PC-9 (cell line): ENCODE data around the gene BFSP2.

ENCODE experiments used
- EZH2 ChIP-seq: fragments of 200-600 bp; sonication (generic); IDR thresholded peaks from 2 replicates; pipeline ENCODE4 v1.8.0; 2017; ENCODE audit warnings: antibody characterized with exemption, low read depth
- TF ChIP-seq, protein P1 (sequence below): fragments of 200-600 bp; sonication (generic); conservative IDR thresholded peaks from 2 replicates; pipeline ENCODE4 v1.6.1; 2017; ENCODE audit warnings: mixed run types, antibody characterized with exemption, mild to moderate bottlenecking, moderate library complexity

DNA sequence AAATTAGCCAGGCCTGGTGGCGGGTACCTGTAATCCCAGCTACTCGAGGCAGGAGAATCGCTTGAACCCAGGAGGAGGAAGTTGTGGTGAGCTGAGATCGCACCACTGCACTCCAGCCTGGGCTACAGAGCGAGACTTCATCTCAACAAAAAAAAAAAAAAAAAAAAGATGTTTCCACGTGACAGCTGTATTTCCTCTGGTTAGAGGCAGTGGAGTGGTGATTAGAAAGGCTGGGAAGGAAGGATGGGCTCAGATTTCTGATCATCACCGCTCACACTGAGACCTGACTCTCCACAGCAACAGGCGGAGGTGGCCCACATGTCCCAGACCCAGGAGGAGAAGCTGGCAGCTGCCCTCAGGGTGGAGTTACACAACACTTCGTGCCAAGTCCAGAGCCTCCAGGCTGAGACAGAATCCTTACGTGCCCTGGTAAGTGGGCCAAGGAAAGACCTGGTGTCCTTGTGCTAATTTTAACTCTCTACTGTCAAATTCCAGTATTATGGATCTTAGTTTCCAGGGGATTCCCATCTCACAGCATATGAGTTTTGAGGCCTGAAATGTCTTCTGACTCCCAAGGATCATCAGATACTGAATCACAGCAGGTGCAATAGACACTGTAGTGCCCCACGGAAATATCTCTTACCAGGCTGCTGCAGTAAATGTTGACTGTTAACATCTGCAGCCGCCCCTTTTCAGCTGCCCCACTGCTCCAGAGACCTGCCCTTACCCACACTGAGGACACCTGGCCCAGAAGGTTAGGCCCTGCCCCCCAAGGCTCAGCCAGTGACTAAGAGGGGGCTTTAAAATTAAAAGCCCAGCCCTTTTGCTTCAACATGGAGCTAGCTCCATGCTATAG, 66.9 kb downstream of the BFSP2 start:
- TF ChIP-seq, protein P1, sequence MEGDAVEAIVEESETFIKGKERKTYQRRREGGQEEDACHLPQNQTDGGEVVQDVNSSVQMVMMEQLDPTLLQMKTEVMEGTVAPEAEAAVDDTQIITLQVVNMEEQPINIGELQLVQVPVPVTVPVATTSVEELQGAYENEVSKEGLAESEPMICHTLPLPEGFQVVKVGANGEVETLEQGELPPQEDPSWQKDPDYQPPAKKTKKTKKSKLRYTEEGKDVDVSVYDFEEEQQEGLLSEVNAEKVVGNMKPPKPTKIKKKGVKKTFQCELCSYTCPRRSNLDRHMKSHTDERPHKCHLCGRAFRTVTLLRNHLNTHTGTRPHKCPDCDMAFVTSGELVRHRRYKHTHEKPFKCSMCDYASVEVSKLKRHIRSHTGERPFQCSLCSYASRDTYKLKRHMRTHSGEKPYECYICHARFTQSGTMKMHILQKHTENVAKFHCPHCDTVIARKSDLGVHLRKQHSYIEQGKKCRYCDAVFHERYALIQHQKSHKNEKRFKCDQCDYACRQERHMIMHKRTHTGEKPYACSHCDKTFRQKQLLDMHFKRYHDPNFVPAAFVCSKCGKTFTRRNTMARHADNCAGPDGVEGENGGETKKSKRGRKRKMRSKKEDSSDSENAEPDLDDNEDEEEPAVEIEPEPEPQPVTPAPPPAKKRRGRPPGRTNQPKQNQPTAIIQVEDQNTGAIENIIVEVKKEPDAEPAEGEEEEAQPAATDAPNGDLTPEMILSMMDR = no peak
- no peak for TF ChIP-seq EZH2
